A549 treated with Hydrocortisone at 1 μM for 4 hours (cell line): ENCODE data around the gene EGFL6. TPM values are rescaled to one million over a fixed set of nuclear protein-coding genes. Genes with fewer than 3 reads are reported as not detected.

ENCODE experiments used
- total RNA-seq: library from RNA; stranded (reverse); fragments of 200-300 nt; extraction: Qiagen RNA extraction; gene quantifications from 5 replicates; pipeline ENCODE4 v1.2.3, GENCODE V29; 2022

EGFL6 gene, protein sequence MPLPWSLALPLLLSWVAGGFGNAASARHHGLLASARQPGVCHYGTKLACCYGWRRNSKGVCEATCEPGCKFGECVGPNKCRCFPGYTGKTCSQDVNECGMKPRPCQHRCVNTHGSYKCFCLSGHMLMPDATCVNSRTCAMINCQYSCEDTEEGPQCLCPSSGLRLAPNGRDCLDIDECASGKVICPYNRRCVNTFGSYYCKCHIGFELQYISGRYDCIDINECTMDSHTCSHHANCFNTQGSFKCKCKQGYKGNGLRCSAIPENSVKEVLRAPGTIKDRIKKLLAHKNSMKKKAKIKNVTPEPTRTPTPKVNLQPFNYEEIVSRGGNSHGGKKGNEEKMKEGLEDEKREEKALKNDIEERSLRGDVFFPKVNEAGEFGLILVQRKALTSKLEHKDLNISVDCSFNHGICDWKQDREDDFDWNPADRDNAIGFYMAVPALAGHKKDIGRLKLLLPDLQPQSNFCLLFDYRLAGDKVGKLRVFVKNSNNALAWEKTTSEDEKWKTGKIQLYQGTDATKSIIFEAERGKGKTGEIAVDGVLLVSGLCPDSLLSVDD
- 0.03 TPM in 1 of 5 replicates, not detected in the others for total RNA-seq

DNA sequence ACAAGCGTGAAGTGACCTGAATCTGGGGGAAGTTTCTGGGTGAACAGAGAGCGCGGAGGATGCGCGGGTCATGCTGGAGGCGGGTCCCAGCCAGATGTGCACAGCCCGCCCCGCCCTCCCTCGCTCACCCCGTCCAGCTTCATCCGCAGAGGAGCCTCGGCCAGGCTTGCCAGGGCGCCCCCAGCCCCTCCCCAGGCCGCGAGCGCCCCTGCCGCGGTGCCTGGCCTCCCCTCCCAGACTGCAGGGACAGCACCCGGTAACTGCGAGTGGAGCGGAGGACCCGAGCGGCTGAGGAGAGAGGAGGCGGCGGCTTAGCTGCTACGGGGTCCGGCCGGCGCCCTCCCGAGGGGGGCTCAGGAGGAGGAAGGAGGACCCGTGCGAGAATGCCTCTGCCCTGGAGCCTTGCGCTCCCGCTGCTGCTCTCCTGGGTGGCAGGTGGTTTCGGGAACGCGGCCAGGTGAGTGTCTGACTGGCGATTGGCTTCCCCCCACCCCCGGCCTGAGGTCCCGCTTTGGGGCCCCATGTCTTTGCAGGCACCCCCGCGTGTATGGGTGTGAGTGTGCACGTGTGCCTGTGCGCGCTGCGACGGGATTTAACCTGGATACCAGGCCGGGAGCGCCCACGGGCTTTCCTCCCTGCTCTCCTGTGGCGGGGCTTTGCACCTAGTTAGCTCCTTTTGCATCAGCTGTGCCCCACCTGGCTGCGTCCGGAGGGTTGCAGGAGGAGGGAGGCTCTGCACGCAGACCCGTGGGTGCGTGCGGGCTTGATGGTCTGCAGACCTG, at the start of gene EGFL6:
Gene EGFL6, plus strand, starts transcription at position 123 of the 782 bp plus-strand sequence. Its CDS starts 261 bp downstream, at position 384.

DNA sequence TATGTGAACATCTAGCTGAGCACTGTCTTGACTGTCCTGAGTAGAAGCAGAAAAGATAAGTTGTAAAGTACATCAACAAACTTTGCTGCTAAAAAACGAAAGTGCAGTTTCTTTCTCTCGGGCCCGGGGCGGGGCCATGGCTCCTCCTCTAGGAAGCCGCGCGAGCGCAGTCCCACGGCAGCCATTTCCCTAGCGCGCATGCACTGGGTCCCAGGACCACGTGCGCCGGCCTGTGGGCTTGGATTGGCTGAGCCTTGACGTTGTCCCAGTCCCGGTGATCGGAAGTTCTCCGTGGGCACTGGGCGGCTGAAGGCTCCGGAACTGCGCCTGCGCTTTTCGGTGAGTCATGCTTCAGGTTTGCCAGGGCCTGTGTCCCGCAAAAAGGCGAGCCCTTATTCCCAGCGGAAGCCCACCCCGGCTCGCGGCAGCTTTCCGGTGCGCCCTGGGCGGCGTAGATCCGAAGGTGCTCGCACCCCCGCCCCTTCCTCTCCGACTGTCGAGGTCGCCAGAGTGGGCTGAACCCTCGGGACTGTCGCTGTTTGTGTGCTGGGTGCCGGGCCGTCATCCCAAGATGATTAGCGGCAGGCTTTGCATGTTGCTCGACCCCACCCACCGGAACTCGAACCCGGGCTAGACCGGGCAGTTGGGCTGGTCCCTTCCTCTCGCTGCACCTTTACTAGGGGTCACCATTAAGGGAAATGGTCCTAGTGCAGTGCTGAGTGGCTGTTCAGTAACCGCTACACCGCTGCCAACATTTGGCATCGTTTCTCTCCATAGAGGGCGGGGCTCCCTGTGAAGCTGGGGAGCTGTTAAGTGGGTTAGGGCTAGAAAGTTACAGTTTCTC, 83.7 kb downstream of the EGFL6 start, which contains the start of gene TCEANC:
Gene TCEANC, plus strand, starts transcription at position 292 of the 844 bp plus-strand sequence. CDS start 9,368 bp downstream, outside the sequence.

Other genes starting within 250 kb of the EGFL6 start
- not detected in 5 replicates for gene ATXN3L, start 249.5 kb upstream of the EGFL6 start, total RNA-seq
- 0.59 to 0.99 TPM (median 0.66 TPM) in 5 replicates for gene TCEANC, start 83.5 kb downstream of the EGFL6 start, total RNA-seq
- 29.7 to 33.8 TPM (median 31.8 TPM) in 5 replicates for gene RAB9A, start 119.5 kb downstream of the EGFL6 start, total RNA-seq
- gene TRAPPC2, start 165.0 kb downstream of the EGFL6 start, total RNA-seq: 6.2 to 10.8 TPM (median 7.7 TPM) in 5 replicates
- 9.5 to 14.2 TPM (median 12.1 TPM) in 5 replicates for gene OFD1, start 165.1 kb downstream of the EGFL6 start, total RNA-seq
- gene GPM6B, start 247.5 kb downstream of the EGFL6 start, total RNA-seq: 0.07 to 0.20 TPM (median 0.14 TPM) in 5 replicates